Spleen (tissue), 7 donors: ENCODE data around the gene SLC5A9.

Experiments used
- POLR2A ChIP-seq, 3 donors: fragments of 450-650 bp; IDR thresholded peaks; one replicate each; pipeline ENCODE4 v1.5.1; 2017; ENCODE audit warnings: antibody characterized with exemption in 3 of 3, mild to moderate bottlenecking in 1 of 3
- POLR2AphosphoS5 ChIP-seq, 3 donors: sonication (generic); formaldehyde crosslinking; IDR thresholded peaks; one replicate each; pipeline ENCODE4 v1.5.1; 2017; ENCODE audit warnings: antibody characterized with exemption in 3 of 3
- TF ChIP-seq, protein P1 (sequence below), 11 experiments: fragments of 200-600 bp in 7 of 11; fragments of 450-650 bp in 4 of 11; sonication (generic) in 4 of 11; IDR thresholded peaks in 8 of 11; conservative IDR thresholded peaks in 3 of 11; 1 replicate in 7 of 11; 2 replicates in 4 of 11; pipeline versions ENCODE4 v1.4.0 to v1.8.0; 2016 to 2021; ENCODE audit warnings: antibody characterized with exemption in 11 of 11, inconsistent platforms in 4 of 11, mild to moderate bottlenecking in 1 of 11
- donor health status: DM: no; HTN: no; CAD: no; lungs with moderate emphysema.
- donor health status: DM: no; HTN: no; CAD: no.
- donor health status: DM: no; HTN: no; CAD: no.

DNA sequence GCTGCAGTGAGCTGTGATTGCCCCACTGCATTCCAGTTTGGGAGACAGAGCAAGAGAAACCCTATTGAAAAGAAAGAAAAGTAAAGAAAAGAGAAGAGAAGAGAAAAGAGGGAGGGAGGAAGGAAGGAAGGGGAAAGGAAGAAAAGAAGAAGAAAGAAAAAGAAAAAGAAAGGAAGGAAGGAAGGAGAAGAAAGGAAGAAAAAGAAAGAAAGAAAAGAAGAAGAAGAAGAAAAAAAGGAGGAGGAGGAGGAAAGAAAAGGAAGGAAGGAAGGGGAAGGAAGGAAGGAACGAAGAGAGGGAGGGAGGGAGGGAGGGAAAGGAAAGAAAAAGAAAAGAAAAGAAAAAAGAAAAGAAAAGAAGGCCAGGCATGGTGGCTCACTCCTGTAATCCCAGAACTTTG is 10.2 kb downstream of the SLC5A9 start:
- TF ChIP-seq POLR2A (IDR thresholded peaks at IDR 0.05) (no peak), POLR2AphosphoS5 (IDR thresholded peaks at IDR 0.05) (no peak)
- TF ChIP-seq, protein P1, sequence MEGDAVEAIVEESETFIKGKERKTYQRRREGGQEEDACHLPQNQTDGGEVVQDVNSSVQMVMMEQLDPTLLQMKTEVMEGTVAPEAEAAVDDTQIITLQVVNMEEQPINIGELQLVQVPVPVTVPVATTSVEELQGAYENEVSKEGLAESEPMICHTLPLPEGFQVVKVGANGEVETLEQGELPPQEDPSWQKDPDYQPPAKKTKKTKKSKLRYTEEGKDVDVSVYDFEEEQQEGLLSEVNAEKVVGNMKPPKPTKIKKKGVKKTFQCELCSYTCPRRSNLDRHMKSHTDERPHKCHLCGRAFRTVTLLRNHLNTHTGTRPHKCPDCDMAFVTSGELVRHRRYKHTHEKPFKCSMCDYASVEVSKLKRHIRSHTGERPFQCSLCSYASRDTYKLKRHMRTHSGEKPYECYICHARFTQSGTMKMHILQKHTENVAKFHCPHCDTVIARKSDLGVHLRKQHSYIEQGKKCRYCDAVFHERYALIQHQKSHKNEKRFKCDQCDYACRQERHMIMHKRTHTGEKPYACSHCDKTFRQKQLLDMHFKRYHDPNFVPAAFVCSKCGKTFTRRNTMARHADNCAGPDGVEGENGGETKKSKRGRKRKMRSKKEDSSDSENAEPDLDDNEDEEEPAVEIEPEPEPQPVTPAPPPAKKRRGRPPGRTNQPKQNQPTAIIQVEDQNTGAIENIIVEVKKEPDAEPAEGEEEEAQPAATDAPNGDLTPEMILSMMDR (IDR thresholded peaks at IDR 0.05 in 8 of 11, conservative IDR thresholded peaks at IDR 0.05 in 3 of 11): no peak
